ENCODE measurements around the gene CCDC13. TPM values are rescaled to one million over a fixed set of nuclear protein-coding genes. Genes with fewer than 3 reads are reported as not detected.

Gene CCDC13
- total RNA-seq, 1 donor from 2014 or later: 0.60 TPM

DNA sequence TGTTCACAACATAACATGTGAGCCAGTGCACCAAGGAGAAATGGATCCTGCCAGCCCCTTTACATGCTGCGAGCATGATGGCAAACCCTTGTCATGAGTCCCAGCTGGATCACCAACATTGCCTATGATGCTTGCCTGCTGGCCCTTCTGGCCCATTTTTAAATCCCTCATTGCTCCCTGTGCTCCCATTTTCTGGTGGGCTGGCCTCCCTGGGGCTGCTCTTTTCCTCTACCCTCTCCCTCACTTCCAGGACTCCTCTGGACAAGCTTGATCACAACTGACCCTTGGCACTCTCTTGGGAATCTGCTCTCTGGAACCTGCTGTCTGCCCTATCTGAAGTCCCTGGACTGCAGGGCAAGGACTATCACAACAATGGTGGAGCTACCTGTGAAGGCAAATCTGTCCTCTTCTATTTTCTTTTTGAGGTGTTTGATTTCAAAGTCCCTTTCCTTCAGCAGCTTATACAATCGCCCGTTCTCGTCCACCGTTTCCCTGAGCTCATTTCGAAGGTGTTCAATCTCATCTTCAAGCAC lies 16.3 kb downstream of the CCDC13 start:
- Mint-ChIP-seq H3K27ac (no peak overlapping the region), H3K4me3 (no peak overlapping the region), H3K27me3 (ENCODE audit: low read depth) (peaks cover 9% of the 10 kb centered on the region), H3K4me1 (peaks cover 2% of the 10 kb centered on the region), H3K9me3 (no peaks in the 10 kb centered on the region), H3K36me3 (no peaks in the 10 kb centered on the region)
- TF ChIP-seq, protein P1, sequence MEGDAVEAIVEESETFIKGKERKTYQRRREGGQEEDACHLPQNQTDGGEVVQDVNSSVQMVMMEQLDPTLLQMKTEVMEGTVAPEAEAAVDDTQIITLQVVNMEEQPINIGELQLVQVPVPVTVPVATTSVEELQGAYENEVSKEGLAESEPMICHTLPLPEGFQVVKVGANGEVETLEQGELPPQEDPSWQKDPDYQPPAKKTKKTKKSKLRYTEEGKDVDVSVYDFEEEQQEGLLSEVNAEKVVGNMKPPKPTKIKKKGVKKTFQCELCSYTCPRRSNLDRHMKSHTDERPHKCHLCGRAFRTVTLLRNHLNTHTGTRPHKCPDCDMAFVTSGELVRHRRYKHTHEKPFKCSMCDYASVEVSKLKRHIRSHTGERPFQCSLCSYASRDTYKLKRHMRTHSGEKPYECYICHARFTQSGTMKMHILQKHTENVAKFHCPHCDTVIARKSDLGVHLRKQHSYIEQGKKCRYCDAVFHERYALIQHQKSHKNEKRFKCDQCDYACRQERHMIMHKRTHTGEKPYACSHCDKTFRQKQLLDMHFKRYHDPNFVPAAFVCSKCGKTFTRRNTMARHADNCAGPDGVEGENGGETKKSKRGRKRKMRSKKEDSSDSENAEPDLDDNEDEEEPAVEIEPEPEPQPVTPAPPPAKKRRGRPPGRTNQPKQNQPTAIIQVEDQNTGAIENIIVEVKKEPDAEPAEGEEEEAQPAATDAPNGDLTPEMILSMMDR (IDR thresholded peaks at IDR 0.05; ENCODE audit: unreplicated experiment): no peak
- DNase-seq (ENCODE audit: low spot score in 2 of 2, unreplicated experiment in 2 of 2): no peak

DNA sequence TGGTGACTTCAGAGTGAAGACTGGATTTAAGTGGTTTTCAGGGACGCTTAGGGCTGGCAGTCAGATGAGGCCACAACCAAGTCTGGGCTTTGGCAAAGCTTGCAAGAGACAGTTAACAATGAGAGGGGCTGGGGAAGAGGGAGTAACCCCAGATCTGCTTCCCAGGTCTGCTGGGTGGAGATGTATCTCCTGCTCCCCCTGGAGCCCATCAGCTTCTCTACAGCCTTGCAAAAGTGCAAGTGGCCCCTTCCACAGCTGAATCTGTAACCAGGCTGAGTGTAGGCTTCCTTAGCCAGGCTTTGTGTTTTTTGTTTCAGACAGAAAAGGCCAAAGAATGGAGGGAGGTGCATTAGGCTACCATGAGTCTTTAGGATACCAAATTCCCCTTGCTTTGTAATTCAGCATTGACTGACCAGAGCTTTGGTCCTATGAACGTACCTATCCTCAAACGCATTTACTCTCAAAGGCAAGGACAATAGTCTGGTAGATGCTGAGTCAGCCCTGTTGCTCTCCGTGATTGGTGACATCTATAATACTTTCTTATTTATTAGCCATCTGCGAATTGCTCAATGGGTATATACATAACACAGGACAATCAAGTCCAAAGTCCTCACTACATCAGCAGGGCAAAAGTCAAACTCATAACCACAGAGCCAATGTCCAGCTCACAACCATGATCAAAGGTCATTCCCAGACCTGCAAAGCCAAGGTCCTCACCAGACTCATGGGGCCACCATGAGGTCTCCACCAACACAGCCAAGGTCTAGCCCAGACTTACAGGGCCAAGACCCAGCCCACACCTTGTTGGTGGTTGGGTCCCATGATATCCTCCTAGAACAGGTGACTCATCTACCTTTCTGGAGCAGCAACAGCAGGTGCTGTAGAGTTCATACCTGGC lies 17.1 kb downstream of the CCDC13 start:
- no peaks in the 10 kb centered on the region for H3K9me3 Mint-ChIP-seq
- no peaks in the 10 kb centered on the region for H3K36me3 Mint-ChIP-seq
- H3K4me1 Mint-ChIP-seq: peaks cover 3% of the 10 kb centered on the region
- no peak overlapping the region for H3K27ac Mint-ChIP-seq
- DNase-seq (ENCODE audit: low spot score in 2 of 2, unreplicated experiment in 2 of 2): peak in 1 of 2 experiments; percentile 40
- TF ChIP-seq, protein P1 (IDR thresholded peaks at IDR 0.05; ENCODE audit: unreplicated experiment): no peak
- H3K27me3 Mint-ChIP-seq (ENCODE audit: low read depth): peaks cover 9% of the 10 kb centered on the region
- H3K4me3 Mint-ChIP-seq: no peak overlapping the region

DNA sequence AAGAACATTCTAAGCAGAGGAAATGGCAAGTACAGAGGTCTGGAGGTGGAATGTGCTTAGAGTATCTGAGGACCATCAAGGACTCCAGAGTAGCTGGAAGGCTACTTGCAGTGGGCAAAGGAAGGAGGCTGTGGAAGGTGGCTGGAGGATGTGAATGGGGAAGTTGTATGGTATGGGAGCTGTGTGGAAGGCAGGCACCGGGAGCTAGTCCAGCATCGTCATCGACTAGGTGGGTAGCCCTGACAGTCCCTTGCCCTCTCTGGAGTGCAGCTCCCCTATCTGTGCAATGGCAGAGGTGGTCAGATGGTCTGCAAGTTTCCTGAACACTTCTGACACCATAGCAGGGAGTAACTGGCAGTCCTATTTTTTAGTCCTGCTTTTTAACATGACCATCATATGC lies 19.3 kb downstream of the CCDC13 start:
- H3K27me3 Mint-ChIP-seq (ENCODE audit: low read depth): peaks cover 7% of the 10 kb centered on the region
- DNase-seq (ENCODE audit: low spot score in 2 of 2, unreplicated experiment in 2 of 2): peak in 1 of 2 experiments; percentile 10
- H3K4me1 Mint-ChIP-seq: peaks cover 11% of the 10 kb centered on the region
- H3K4me3 Mint-ChIP-seq: no peak overlapping the region
- no peaks in the 10 kb centered on the region for H3K9me3 Mint-ChIP-seq
- H3K36me3 Mint-ChIP-seq: no peaks in the 10 kb centered on the region
- H3K27ac Mint-ChIP-seq: no peak overlapping the region
- TF ChIP-seq, protein P1 (IDR thresholded peaks at IDR 0.05; ENCODE audit: unreplicated experiment): no peak

DNA sequence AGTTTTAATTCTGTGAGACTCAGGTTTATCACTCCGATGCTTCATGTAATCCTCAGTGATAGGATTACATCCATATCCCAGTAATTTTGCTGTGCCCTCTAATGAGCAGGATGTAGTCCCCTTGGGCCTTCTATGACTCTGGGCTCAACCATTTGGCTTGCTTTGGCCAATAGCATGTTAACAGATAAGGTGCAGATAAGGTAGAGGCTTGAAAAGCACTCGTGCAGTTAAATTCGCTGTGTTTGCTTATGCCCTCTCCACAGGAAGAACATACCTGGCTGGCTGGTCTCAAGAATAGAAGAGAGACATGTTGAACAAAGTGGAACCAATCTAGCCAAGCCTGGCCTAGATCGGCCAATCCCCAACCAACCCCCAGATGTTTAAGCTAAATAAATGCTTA lies 20.1 kb downstream of the CCDC13 start:
- Mint-ChIP-seq H3K4me3 (no peak overlapping the region), H3K36me3 (no peaks in the 10 kb centered on the region), H3K4me1 (peaks cover 12% of the 10 kb centered on the region), H3K9me3 (no peaks in the 10 kb centered on the region), H3K27ac (no peak overlapping the region), H3K27me3 (ENCODE audit: low read depth) (no peaks in the 10 kb centered on the region)
- TF ChIP-seq, protein P1 (IDR thresholded peaks at IDR 0.05; ENCODE audit: unreplicated experiment): no peak
- peak in 1 of 2 experiments; percentile 9 for DNase-seq (ENCODE audit: low spot score in 2 of 2, unreplicated experiment in 2 of 2)

DNA sequence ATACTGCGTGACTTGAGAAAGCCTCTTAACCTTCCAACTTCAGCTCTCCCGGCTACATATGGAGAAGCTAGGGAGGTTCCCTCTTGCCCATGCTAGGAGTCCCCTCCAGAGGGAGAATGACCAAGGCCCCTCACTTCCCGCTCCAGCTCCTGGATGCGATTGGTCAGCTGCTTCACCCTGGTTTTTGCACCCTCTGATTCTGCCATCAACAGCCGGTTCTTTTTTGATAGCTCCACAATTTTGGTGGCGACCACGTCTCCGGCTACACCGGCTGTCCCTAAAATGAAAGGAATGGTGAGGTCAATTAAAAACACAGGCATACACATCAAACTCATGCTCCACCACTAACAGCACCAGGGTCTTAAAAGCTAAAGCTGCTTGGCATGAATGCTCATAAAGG lies 20.6 kb downstream of the CCDC13 start:
- TF ChIP-seq, protein P1 (IDR thresholded peaks at IDR 0.05; ENCODE audit: unreplicated experiment): no peak
- no peak overlapping the region for H3K27ac Mint-ChIP-seq
- H3K4me3 Mint-ChIP-seq: no peak overlapping the region
- H3K36me3 Mint-ChIP-seq: no peaks in the 10 kb centered on the region
- no peaks in the 10 kb centered on the region for H3K27me3 Mint-ChIP-seq (ENCODE audit: low read depth)
- peak in 1 of 2 experiments; percentile 22 for DNase-seq (ENCODE audit: low spot score in 2 of 2, unreplicated experiment in 2 of 2)
- no peaks in the 10 kb centered on the region for H3K9me3 Mint-ChIP-seq
- H3K4me1 Mint-ChIP-seq: peaks cover 13% of the 10 kb centered on the region
